Measurements from ENCODE around the gene ARL13B. TPM values are rescaled to one million over a fixed set of nuclear protein-coding genes. Genes with fewer than 3 reads are reported as not detected.

The ARL13B gene
- total RNA-seq, 1 donor from 2014 or later = 14.6 TPM

DNA sequence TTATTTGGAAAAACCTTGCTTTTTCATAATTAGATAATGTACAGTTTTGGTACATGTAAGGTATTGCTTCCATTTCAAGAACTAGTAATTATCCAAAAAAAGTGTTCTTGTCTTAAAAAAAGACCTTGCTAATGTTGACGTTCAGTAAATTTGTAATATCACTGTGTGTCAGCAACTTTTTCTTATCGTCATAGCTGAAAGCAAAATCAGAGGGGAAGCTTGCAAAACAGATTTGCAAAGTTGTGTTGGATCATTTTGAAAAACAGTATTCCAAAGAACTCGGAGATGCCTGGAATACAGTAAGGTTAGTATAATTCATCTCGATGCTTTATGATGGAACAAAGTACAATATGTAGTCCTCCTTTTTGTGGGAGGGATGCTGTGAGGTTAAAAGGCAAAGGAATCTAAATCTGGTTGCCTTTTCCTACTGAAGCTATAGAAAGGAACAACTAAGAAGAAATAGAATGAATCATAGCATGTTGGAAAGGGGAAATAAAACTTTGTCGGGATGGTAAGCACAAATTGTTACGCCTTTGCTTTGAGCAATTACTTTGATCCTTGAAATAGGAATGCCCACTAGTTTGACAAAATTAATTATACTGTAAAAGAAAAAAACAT lies 84.4 kb downstream of the ARL13B start:
- Mint-ChIP-seq H3K9me3 (ENCODE audit: unreplicated experiment) (no peaks in the 10 kb centered on the region), H3K36me3 (ENCODE audit: unreplicated experiment) (peaks cover 17% of the 10 kb centered on the region), H3K4me1 (ENCODE audit: unreplicated experiment) (peaks cover 36% of the 10 kb centered on the region), H3K27me3 (ENCODE audit: unreplicated experiment) (no peaks in the 10 kb centered on the region), H3K27ac (ENCODE audit: unreplicated experiment) (peak overlapping the region; percentile 100), H3K4me3 (ENCODE audit: unreplicated experiment) (peak overlapping the region; percentile 95)
- TF ChIP-seq, protein P1, sequence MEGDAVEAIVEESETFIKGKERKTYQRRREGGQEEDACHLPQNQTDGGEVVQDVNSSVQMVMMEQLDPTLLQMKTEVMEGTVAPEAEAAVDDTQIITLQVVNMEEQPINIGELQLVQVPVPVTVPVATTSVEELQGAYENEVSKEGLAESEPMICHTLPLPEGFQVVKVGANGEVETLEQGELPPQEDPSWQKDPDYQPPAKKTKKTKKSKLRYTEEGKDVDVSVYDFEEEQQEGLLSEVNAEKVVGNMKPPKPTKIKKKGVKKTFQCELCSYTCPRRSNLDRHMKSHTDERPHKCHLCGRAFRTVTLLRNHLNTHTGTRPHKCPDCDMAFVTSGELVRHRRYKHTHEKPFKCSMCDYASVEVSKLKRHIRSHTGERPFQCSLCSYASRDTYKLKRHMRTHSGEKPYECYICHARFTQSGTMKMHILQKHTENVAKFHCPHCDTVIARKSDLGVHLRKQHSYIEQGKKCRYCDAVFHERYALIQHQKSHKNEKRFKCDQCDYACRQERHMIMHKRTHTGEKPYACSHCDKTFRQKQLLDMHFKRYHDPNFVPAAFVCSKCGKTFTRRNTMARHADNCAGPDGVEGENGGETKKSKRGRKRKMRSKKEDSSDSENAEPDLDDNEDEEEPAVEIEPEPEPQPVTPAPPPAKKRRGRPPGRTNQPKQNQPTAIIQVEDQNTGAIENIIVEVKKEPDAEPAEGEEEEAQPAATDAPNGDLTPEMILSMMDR (IDR thresholded peaks at IDR 0.05) = no peak
- DNase-seq (ENCODE audit: extremely low spot score, unreplicated experiment) = no peak

DNA sequence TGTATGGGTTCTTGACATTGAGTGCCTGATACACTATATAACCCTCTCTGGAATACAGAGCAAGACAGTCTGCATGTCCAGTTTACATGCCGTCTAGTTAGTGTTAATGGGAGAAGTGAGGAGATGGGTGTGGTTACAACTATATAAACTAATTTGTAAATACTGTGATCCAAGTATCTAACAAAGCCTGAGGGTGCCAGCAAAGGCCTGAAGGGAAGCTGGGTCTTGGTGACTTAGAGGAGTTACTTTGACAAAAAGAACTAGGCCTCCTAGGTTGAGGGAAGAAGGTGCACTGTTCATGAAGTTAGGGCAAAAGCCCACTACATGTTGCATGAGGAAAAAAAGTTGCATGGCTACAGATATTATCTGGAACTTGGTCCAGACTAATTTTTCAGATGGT lies 85.2 kb downstream of the ARL13B start:
- Mint-ChIP-seq H3K9me3 (ENCODE audit: unreplicated experiment) (no peaks in the 10 kb centered on the region), H3K27ac (ENCODE audit: unreplicated experiment) (no peak overlapping the region), H3K4me1 (ENCODE audit: unreplicated experiment) (peaks cover 36% of the 10 kb centered on the region), H3K36me3 (ENCODE audit: unreplicated experiment) (peaks cover 14% of the 10 kb centered on the region), H3K27me3 (ENCODE audit: unreplicated experiment) (no peaks in the 10 kb centered on the region), H3K4me3 (ENCODE audit: unreplicated experiment) (peak overlapping the region; percentile 11)
- no peak for DNase-seq (ENCODE audit: extremely low spot score, unreplicated experiment)
- TF ChIP-seq, protein P1 (IDR thresholded peaks at IDR 0.05) = no peak

DNA sequence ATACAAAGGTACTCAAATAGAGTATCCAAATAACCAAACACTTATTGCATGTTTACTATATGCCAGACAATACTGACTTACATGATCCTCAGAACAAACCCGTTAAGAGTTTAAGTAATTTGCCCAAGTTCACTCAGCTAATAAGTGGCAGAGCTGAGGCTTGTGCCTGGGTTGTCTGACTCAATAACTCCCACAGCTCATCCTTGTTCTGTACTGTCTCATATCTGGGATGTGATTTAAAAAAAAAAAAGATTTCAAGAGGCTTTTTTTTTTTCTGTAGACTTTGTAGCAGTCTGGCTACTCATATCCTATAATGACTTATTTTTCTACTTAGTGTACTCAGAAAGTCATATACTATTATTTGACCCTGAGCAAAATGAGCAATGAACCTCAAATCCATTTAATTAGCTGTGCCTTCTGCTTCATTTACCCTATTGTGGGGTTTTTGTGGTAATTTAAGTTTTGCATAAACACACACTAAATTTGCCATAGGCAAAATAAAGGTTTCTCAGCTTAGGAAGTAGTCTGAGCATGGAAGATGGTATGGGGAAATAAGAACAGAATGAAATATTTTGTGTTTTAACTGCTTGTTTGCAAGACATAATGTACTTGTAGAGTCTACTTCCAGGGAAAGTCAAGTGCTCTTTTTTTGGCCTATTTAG lies 86.0 kb downstream of the ARL13B start:
- Mint-ChIP-seq H3K27me3 (ENCODE audit: unreplicated experiment) (no peaks in the 10 kb centered on the region), H3K4me3 (ENCODE audit: unreplicated experiment) (no peak overlapping the region), H3K9me3 (ENCODE audit: unreplicated experiment) (no peaks in the 10 kb centered on the region), H3K36me3 (ENCODE audit: unreplicated experiment) (peaks cover 14% of the 10 kb centered on the region), H3K27ac (ENCODE audit: unreplicated experiment) (no peak overlapping the region), H3K4me1 (ENCODE audit: unreplicated experiment) (peaks cover 36% of the 10 kb centered on the region)
- no peak for DNase-seq (ENCODE audit: extremely low spot score, unreplicated experiment)
- TF ChIP-seq, protein P1 (IDR thresholded peaks at IDR 0.05) = no peak

DNA sequence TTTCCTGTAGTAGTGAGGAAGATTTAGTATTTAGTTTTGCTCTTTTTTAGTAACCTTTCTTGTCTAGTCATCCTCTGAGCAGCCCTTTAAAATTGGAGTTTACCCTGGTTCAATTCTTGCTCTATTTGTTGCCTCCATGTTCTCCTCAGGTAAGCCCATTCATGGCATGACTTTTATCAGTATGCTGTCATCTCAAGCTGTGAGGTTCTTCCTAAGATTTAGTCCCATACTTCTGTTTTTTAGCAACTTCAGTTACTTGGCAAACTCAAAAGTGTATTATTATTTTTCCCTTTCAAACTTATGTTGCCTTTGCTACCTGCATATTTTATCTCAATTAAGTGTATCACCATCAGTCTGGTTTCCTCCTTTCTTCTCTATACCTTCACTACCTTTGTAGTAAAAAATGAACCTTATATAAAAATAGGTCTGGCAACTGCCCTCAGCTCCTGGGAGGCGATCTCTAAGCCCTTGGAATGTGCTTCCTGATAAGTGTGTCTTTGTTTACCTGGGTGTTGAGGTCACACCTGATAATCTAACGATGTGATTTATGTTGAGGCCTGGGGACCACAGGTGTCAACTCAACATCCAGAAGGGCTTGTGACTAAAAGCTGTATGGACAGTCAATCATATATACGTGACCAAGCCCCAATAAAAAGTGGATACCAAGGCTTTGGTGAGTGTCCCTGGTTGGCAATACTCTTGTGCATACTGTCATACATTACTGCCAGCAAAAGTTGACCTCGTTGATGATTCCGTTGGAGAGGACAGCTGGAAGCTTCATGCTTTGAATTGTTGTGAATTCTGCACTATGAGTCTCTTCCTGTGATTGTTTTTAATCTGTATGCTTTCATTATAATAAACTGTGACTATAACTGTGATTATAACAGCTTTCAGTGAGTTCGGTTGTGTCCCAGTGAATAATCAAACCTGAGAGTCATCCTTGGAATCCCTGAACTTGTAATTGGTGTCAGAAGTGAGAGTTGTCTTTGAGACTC lies 86.8 kb downstream of the ARL13B start:
- Mint-ChIP-seq H3K4me1 (ENCODE audit: unreplicated experiment) (peaks cover 34% of the 10 kb centered on the region), H3K4me3 (ENCODE audit: unreplicated experiment) (no peak overlapping the region), H3K27me3 (ENCODE audit: unreplicated experiment) (no peaks in the 10 kb centered on the region), H3K27ac (ENCODE audit: unreplicated experiment) (peak overlapping the region; percentile 19), H3K9me3 (ENCODE audit: unreplicated experiment) (no peaks in the 10 kb centered on the region), H3K36me3 (ENCODE audit: unreplicated experiment) (peaks cover 14% of the 10 kb centered on the region)
- TF ChIP-seq, protein P1 (IDR thresholded peaks at IDR 0.05) = no peak
- DNase-seq (ENCODE audit: extremely low spot score, unreplicated experiment) = no peak
